Neural cell (in vitro differentiated cells): ENCODE measurements around the gene TTPAL. TPM values are rescaled to one million over a fixed set of nuclear protein-coding genes. Genes with fewer than 3 reads are reported as not detected.

Experiments used
- H2AFZ ChIP-seq: fragments of 200-600, 300-800 bp; sonication (generic), shearing (Covaris generic); 2 replicates; pipeline ENCODE4 v1.6.0; 2014; ENCODE audit warnings: low read depth, mild to moderate bottlenecking, antibody characterized with exemption, low read length, moderate library complexity
- H3F3A ChIP-seq: fragments of 200-600 bp; shearing (Covaris generic); 2 replicates; pipeline ENCODE4 v1.6.1; 2016; ENCODE audit warnings: mild to moderate bottlenecking, moderate library complexity, mixed read lengths, antibody characterized with exemption, low read length; ENCODE audit not compliant: insufficient read depth, poor library complexity, severe bottlenecking
- H3K27ac ChIP-seq: fragments of 200-600, 300-800 bp; sonication (generic), shearing (Covaris generic); 2 replicates; pipeline ENCODE4 v1.5.1; 2014; ENCODE audit warnings: mild to moderate bottlenecking, low read length, moderate library complexity
- H3K27me3 ChIP-seq: fragments of 300-800, 200-600 bp; sonication (generic), shearing (Covaris generic); 2 replicates; pipeline ENCODE4 v1.6.0; 2014; ENCODE audit warnings: mild to moderate bottlenecking, low read depth, low read length, moderate library complexity; ENCODE audit not compliant: insufficient read depth
- H3K36me3 ChIP-seq: fragments of 300-800, 200-600 bp; sonication (generic), shearing (Covaris generic); 2 replicates; pipeline ENCODE4 v1.5.1; 2014; ENCODE audit warnings: mild to moderate bottlenecking, antibody characterized with exemption, low read length, moderate library complexity; ENCODE audit not compliant: insufficient read depth
- H3K4me2 ChIP-seq: fragments of 300-800, 200-600 bp; sonication (generic), shearing (Covaris generic); 2 replicates; pipeline ENCODE4 v1.6.0; 2014; ENCODE audit warnings: mild to moderate bottlenecking, low read length
- H3K4me3 ChIP-seq: fragments of 300-800, 200-600 bp; sonication (generic), shearing (Covaris generic); 2 replicates; pipeline ENCODE4 v1.5.1; 2014; ENCODE audit warnings: mild to moderate bottlenecking, low read length, moderate library complexity
- H3K79me2 ChIP-seq: fragments of 200-600 bp; shearing (Covaris generic); replicated peaks from 2 replicates; pipeline ENCODE4 v1.6.0; 2014; ENCODE audit warnings: mild to moderate bottlenecking, low read length, moderate library complexity; ENCODE audit not compliant: insufficient read depth
- H3K9ac ChIP-seq: fragments of 300-800, 200-600 bp; sonication (generic), shearing (Covaris generic); 2 replicates; pipeline ENCODE4 v1.6.1; 2016; ENCODE audit warnings: mild to moderate bottlenecking, low read length, mixed read lengths
- H3K9me2 ChIP-seq: fragments of 200-600 bp; shearing (Covaris generic); 2 replicates; pipeline ENCODE4 v1.6.1; 2016; ENCODE audit warnings: mild to moderate bottlenecking, low read length, mixed read lengths; ENCODE audit not compliant: insufficient read depth
- H3K9me3 ChIP-seq: fragments of 200-600, 300-800 bp; sonication (generic), shearing (Covaris generic); 2 replicates; pipeline ENCODE4 v1.6.1; 2016; ENCODE audit warnings: mild to moderate bottlenecking, mixed run types, low read length, moderate library complexity, mixed read lengths
- H4K20me1 ChIP-seq: fragments of 200-600 bp; shearing (Covaris generic); 2 replicates; pipeline ENCODE4 v1.6.1; 2016; ENCODE audit warnings: mild to moderate bottlenecking, mixed run types; ENCODE audit not compliant: insufficient read depth
- CTCF ChIP-seq: fragments of 450-650 bp; IDR thresholded peaks from 2 replicates; pipeline ENCODE4 v1.5.1; 2014; ENCODE audit warnings: antibody characterized with exemption, mild to moderate bottlenecking, moderate library complexity; ENCODE audit not compliant: poor library complexity, severe bottlenecking
- EP300 ChIP-seq: fragments of 450-650 bp; conservative IDR thresholded peaks from 2 replicates; pipeline ENCODE4 v1.6.1; 2014; ENCODE audit warnings: antibody characterized with exemption, mild to moderate bottlenecking, moderate library complexity; ENCODE audit not compliant: poor library complexity, severe bottlenecking
- EZH2 ChIP-seq: fragments of 200-600, 300-800 bp; shearing (Covaris generic), sonication (generic); IDR thresholded peaks from 2 replicates; pipeline ENCODE4 v1.6.1; 2014; ENCODE audit warnings: antibody characterized with exemption, low read length, borderline replicate concordance, mild to moderate bottlenecking; ENCODE audit not compliant: insufficient read depth, poor library complexity, severe bottlenecking
- MXI1 ChIP-seq: fragments of 450-650 bp; conservative IDR thresholded peaks from 2 replicates; pipeline ENCODE4 v1.6.1; 2014; ENCODE audit warnings: antibody characterized with exemption, mild to moderate bottlenecking; ENCODE audit not compliant: poor library complexity, severe bottlenecking
- POLR2AphosphoS5 ChIP-seq: IDR thresholded peaks from 2 replicates; pipeline ENCODE4 v1.6.1; 2012
- RAD21 ChIP-seq: fragments of 450-650 bp; conservative IDR thresholded peaks from 2 replicates; pipeline ENCODE4 v1.6.1; 2014; ENCODE audit warnings: antibody characterized with exemption, mild to moderate bottlenecking, moderate library complexity
- REST ChIP-seq: IDR thresholded peaks from 2 replicates; pipeline ENCODE4 v1.6.1; 2012; ENCODE audit warnings: borderline replicate concordance
- SMC3 ChIP-seq: fragments of 450-650 bp; conservative IDR thresholded peaks from 2 replicates; pipeline ENCODE4 v1.6.1; 2014; ENCODE audit warnings: antibody characterized with exemption, mild to moderate bottlenecking, moderate library complexity; ENCODE audit not compliant: poor library complexity
- TAF1 ChIP-seq: IDR thresholded peaks from 2 replicates; pipeline ENCODE4 v1.6.1; 2012; ENCODE audit warnings: low read depth
- polyA plus RNA-seq: library from polyadenylated mRNA; depleted of rRNA; stranded (reverse); fragments of >200 nt; gene quantifications from 2 replicates; pipeline ENCODE4 v1.2.3, GENCODE V29; 2014

Gene TTPAL
- polyA plus RNA-seq, 1 donor from 2014 or later = 11.2 TPM

- no peaks in the 10 kb centered on the region for H3K79me2 ChIP-seq
- no peaks in the 10 kb centered on the region for H3K9me3 ChIP-seq
- no peaks in the 10 kb centered on the region for H3K9me2 ChIP-seq
- no peak overlapping the region for H3K9ac ChIP-seq
- H3K4me2 ChIP-seq = no peak overlapping the region
- H3K36me3 ChIP-seq = no peaks in the 10 kb centered on the region
- H3F3A ChIP-seq = no peaks in the 10 kb centered on the region
- no peak overlapping the region for H2AFZ ChIP-seq
- H3K4me3 ChIP-seq = no peak overlapping the region
- H3K27ac ChIP-seq = no peak overlapping the region
- H4K20me1 ChIP-seq = no peaks in the 10 kb centered on the region
- H3K27me3 ChIP-seq = no peaks in the 10 kb centered on the region
- TF ChIP-seq REST = no peak
Observed at GRCh38 chr20:44445742-44446710, 29.6 kb upstream of the TTPAL start.

- Histone ChIP-seq H3K36me3 (no peaks in the 10 kb centered on the region), H3K4me3 (no peak overlapping the region), H2AFZ (no peak overlapping the region), H3K9me3 (no peaks in the 10 kb centered on the region), H3K4me2 (no peak overlapping the region), H4K20me1 (no peaks in the 10 kb centered on the region), H3K9me2 (no peaks in the 10 kb centered on the region), H3K27me3 (no peaks in the 10 kb centered on the region), H3K27ac (no peak overlapping the region), H3F3A (no peaks in the 10 kb centered on the region), H3K79me2 (no peaks in the 10 kb centered on the region), H3K9ac (no peak overlapping the region)
- TF ChIP-seq EP300 (no peak), RAD21 (no peak), SMC3 (no peak), MXI1 (no peak), CTCF (no peak), REST (no peak), TAF1 (no peak), EZH2 (no peak), POLR2AphosphoS5 (no peak)
Observed at GRCh38 chr20:44447827-44448419, 27.8 kb upstream of the TTPAL start.
